IPS DF 6.9 (cell line): ENCODE measurements around the gene TMPRSS15.

ENCODE experiments used
- DNase-seq: peaks from one replicate; pipeline ENCODE4 v3.0.0-alpha.2; 2013; ENCODE audit warnings: low read depth, low spot score
- H3K27ac ChIP-seq: one replicate; pipeline ENCODE4 v1.5.1; 2013; ENCODE audit warnings: low read length, control low read depth
- H3K27me3 ChIP-seq: 2 replicates; pipeline ENCODE4 v1.6.1; 2013; ENCODE audit warnings: mild to moderate bottlenecking, low read length; ENCODE audit not compliant: control insufficient read depth, insufficient read depth
- H3K36me3 ChIP-seq: 2 replicates; pipeline ENCODE4 v1.6.1; 2013; ENCODE audit warnings: low read length; ENCODE audit not compliant: control insufficient read depth, insufficient read depth
- H3K4me1 ChIP-seq: 2 replicates; pipeline ENCODE4 v1.6.1; 2013; ENCODE audit warnings: low read length; ENCODE audit not compliant: control insufficient read depth, insufficient read depth
- H3K4me3 ChIP-seq: 2 replicates; pipeline ENCODE4 v1.5.1; 2013; ENCODE audit warnings: mild to moderate bottlenecking, low read length
- H3K9me3 ChIP-seq: 2 replicates; pipeline ENCODE4 v1.6.1; 2013; ENCODE audit warnings: low read length, inconsistent platforms; ENCODE audit not compliant: control insufficient read depth, insufficient read depth
- WGBS: extraction: QIAGEN DNeasy Blood & Tissue Kit; methylation state at CpG from one replicate; pipeline ENCODE4 v1.1.7; 2013; ENCODE audit warnings: mixed read lengths, missing lambda C conversion rate; ENCODE audit not compliant: insufficient read length, insufficient coverage; 5-methylcytosine and 5-hydroxymethylcytosine counted together

TMPRSS15 gene

GRCh38 chr21:18350216-18350615, 53.4 kb downstream of the TMPRSS15 start:
- H3K36me3 ChIP-seq: no peaks in the 10 kb centered on the region
- WGBS: no CpG with 5 or more reads among the region's 2 CpGs
- H3K4me3 ChIP-seq: no peak overlapping the region
- H3K27ac ChIP-seq: no peak overlapping the region
- DNase-seq: no peak
- H3K4me1 ChIP-seq: no peaks in the 10 kb centered on the region
- H3K27me3 ChIP-seq: no peaks in the 10 kb centered on the region
- no peaks in the 10 kb centered on the region for H3K9me3 ChIP-seq

GRCh38 chr21:18349468-18349867, 54.1 kb downstream of the TMPRSS15 start:
- no peaks in the 10 kb centered on the region for H3K4me1 ChIP-seq
- no peaks in the 10 kb centered on the region for H3K27me3 ChIP-seq
- no peak overlapping the region for H3K4me3 ChIP-seq
- H3K9me3 ChIP-seq: no peaks in the 10 kb centered on the region
- no peak overlapping the region for H3K27ac ChIP-seq
- whole genome bisulfite sequencing: no CpG with 5 or more reads among the region's 4 CpGs
- H3K36me3 ChIP-seq: no peaks in the 10 kb centered on the region
- no peak for DNase-seq

GRCh38 chr21:18340387-18340942, 63.1 kb downstream of the TMPRSS15 start:
- Histone ChIP-seq H3K27ac (no peak overlapping the region), H3K27me3 (no peaks in the 10 kb centered on the region), H3K9me3 (no peaks in the 10 kb centered on the region), H3K36me3 (no peaks in the 10 kb centered on the region), H3K4me3 (no peak overlapping the region), H3K4me1 (no peaks in the 10 kb centered on the region)
- DNase-seq: no peak
- no CpG with 5 or more reads among the region's 4 CpGs for WGBS

- DNase-seq: no peak
- no CpG with 5 or more reads among the region's 1 CpG for WGBS
- Histone ChIP-seq H3K4me3 (no peak overlapping the region), H3K4me1 (no peaks in the 10 kb centered on the region), H3K27ac (no peak overlapping the region), H3K36me3 (no peaks in the 10 kb centered on the region), H3K9me3 (no peaks in the 10 kb centered on the region), H3K27me3 (no peaks in the 10 kb centered on the region)
Measured at GRCh38 chr21:18335651-18336236, 67.8 kb downstream of the TMPRSS15 start.

- H3K9me3 ChIP-seq: no peaks in the 10 kb centered on the region
- H3K4me3 ChIP-seq: no peak overlapping the region
- no peak overlapping the region for H3K27ac ChIP-seq
- DNase-seq: no peak
- no peaks in the 10 kb centered on the region for H3K27me3 ChIP-seq
- H3K36me3 ChIP-seq: no peaks in the 10 kb centered on the region
- WGBS: no CpG with 5 or more reads among the region's 1 CpG
- H3K4me1 ChIP-seq: no peaks in the 10 kb centered on the region
Measured at GRCh38 chr21:18334066-18334465, 69.5 kb downstream of the TMPRSS15 start.

GRCh38 chr21:18318156-18318555, 85.4 kb downstream of the TMPRSS15 start:
- no peak for DNase-seq
- H3K9me3 ChIP-seq: no peaks in the 10 kb centered on the region
- H3K27me3 ChIP-seq: no peaks in the 10 kb centered on the region
- H3K4me3 ChIP-seq: no peak overlapping the region
- no peaks in the 10 kb centered on the region for H3K36me3 ChIP-seq
- no peaks in the 10 kb centered on the region for H3K4me1 ChIP-seq
- no CpG with 5 or more reads among the region's 3 CpGs for WGBS
- no peak overlapping the region for H3K27ac ChIP-seq

- Histone ChIP-seq H3K9me3 (no peaks in the 10 kb centered on the region), H3K27ac (no peak overlapping the region), H3K27me3 (no peaks in the 10 kb centered on the region), H3K4me1 (no peaks in the 10 kb centered on the region; the same call in 1 of the 2 replicates), H3K36me3 (no peaks in the 10 kb centered on the region), H3K4me3 (no peak overlapping the region)
- peak; percentile 11 for DNase-seq
- no CpG with 5 or more reads among the region's 1 CpG for WGBS
Measured at GRCh38 chr21:18298228-18298627, 105.4 kb downstream of the TMPRSS15 start.

- no CpG with 5 or more reads among the region's 9 CpGs for WGBS
- no peak overlapping the region for H3K4me3 ChIP-seq
- H3K27me3 ChIP-seq: no peaks in the 10 kb centered on the region
- no peak overlapping the region for H3K27ac ChIP-seq
- no peaks in the 10 kb centered on the region; the same call in 1 of the 2 replicates for H3K4me1 ChIP-seq
- H3K9me3 ChIP-seq: no peaks in the 10 kb centered on the region
- no peaks in the 10 kb centered on the region for H3K36me3 ChIP-seq
- no peak for DNase-seq
Measured at GRCh38 chr21:18294100-18294499, 109.5 kb downstream of the TMPRSS15 start.

- Histone ChIP-seq H3K27me3 (no peaks in the 10 kb centered on the region), H3K4me1 (no peaks in the 10 kb centered on the region), H3K9me3 (no peaks in the 10 kb centered on the region), H3K36me3 (no peaks in the 10 kb centered on the region), H3K27ac (no peak overlapping the region), H3K4me3 (no peak overlapping the region)
- no CpG with 5 or more reads among the region's 2 CpGs for WGBS
- DNase-seq: no peak
Measured at GRCh38 chr21:18289876-18290275, 113.7 kb downstream of the TMPRSS15 start.

- Histone ChIP-seq H3K4me1 (no peaks in the 10 kb centered on the region), H3K36me3 (no peaks in the 10 kb centered on the region), H3K27me3 (no peaks in the 10 kb centered on the region), H3K4me3 (no peak overlapping the region), H3K27ac (no peak overlapping the region), H3K9me3 (no peaks in the 10 kb centered on the region)
- no peak for DNase-seq
- no CpG with 5 or more reads among the region's 4 CpGs for WGBS
Measured at GRCh38 chr21:18285379-18285778, 118.2 kb downstream of the TMPRSS15 start.

GRCh38 chr21:18275781-18276180, 127.8 kb downstream of the TMPRSS15 start:
- no CpG with 5 or more reads among the region's 3 CpGs for whole genome bisulfite sequencing
- Histone ChIP-seq H3K27me3 (no peaks in the 10 kb centered on the region), H3K4me3 (no peak overlapping the region), H3K4me1 (no peaks in the 10 kb centered on the region), H3K27ac (no peak overlapping the region), H3K9me3 (no peaks in the 10 kb centered on the region), H3K36me3 (no peaks in the 10 kb centered on the region)
- no peak for DNase-seq
